ENCODE data around the gene ACSS1.

Gene ACSS1

DNA sequence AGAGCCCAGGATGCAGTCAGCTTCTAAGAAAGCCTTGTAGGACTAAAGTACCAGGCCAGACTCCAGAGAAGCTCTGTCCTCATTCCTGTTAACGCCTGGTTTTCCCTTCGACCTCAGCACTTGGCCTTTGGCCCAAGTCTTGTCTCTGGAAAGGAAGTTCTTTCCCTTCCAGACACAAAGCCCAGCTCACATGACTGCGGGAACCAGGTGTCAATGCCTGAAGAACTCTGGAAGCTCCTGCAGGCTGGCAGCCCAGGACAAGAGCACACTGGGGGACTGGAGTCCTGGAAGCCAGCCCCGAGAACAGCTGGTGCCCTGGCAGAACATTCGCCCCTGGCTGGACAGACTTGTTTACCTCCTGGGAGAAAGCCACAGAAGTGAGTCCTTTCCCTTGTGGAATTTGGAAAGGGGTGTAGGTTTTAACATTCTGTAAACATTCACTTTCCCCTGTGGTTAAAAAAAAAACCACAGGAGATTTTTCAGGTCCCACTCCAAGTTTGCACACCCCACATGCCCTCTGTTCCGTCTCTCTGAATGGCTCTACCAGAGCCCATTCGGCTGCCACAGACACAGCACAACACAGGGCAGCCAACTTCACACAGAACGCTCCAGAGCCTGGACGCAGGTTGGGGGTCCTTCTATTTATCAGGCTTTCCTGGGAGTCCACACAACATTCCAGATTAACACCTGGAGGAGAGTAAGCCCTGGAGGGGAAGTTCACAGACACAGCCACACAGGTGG lies 18.1 kb downstream of the ACSS1 start:
- FAIRE-seq (no peak), DNase-seq (ENCODE audit: insufficient read length, low spot score) (no peak)

DNA sequence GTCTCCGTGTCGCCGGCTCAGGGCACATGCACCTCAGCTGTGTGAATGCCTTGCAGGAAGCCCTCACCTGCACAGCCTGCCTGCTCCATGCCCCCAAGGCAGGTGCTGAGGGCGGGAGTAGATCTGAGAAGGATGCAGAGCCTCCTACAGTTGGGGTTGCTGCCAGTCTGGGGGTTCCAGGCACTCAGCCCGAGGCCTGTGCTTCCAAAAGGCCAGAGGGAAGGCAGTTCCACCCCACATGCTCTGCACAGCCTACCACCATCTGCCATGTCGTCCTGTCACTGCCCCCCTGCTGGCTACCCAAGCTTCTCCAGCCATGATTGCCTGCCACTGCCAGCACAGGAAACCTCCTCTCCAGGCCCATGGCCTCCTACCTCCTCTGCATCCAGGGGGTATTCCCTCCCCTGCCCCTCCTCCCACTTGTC lies 19.3 kb downstream of the ACSS1 start:
- no peak for FAIRE-seq

More for the DNA sequence above, 18.1 kb downstream of the ACSS1 start:
- TF ChIP-seq, protein P1, sequence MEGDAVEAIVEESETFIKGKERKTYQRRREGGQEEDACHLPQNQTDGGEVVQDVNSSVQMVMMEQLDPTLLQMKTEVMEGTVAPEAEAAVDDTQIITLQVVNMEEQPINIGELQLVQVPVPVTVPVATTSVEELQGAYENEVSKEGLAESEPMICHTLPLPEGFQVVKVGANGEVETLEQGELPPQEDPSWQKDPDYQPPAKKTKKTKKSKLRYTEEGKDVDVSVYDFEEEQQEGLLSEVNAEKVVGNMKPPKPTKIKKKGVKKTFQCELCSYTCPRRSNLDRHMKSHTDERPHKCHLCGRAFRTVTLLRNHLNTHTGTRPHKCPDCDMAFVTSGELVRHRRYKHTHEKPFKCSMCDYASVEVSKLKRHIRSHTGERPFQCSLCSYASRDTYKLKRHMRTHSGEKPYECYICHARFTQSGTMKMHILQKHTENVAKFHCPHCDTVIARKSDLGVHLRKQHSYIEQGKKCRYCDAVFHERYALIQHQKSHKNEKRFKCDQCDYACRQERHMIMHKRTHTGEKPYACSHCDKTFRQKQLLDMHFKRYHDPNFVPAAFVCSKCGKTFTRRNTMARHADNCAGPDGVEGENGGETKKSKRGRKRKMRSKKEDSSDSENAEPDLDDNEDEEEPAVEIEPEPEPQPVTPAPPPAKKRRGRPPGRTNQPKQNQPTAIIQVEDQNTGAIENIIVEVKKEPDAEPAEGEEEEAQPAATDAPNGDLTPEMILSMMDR (IDR thresholded peaks at IDR 0.05; ENCODE audit: insufficient read depth, missing control alignments) = no peak

DNA sequence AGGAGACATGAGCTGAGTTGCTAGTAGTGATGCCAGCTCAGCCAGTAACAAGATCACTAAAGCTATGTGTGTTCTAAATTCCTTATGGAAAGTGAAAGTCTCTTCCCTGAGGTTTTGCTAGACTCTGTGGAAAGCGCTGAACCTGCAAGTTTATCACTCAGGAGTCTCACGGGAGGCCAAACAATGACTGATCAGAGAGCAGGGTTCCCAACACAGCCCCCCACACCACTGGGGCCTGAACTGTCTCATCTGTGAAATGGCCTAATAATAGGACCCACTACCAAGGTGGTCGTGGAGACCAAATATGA lies 19.9 kb downstream of the ACSS1 start:
- DNase-seq (ENCODE audit: insufficient read length, low spot score) (no peak), FAIRE-seq (no peak)
- TF ChIP-seq, protein P1 (IDR thresholded peaks at IDR 0.05; ENCODE audit: insufficient read depth, missing control alignments) = no peak

More for the DNA sequence above, 19.3 kb downstream of the ACSS1 start:
- TF ChIP-seq, protein P1 (IDR thresholded peaks at IDR 0.05; ENCODE audit: insufficient read depth, missing control alignments) = no peak
- no peak for DNase-seq (ENCODE audit: insufficient read length, low spot score)

DNA sequence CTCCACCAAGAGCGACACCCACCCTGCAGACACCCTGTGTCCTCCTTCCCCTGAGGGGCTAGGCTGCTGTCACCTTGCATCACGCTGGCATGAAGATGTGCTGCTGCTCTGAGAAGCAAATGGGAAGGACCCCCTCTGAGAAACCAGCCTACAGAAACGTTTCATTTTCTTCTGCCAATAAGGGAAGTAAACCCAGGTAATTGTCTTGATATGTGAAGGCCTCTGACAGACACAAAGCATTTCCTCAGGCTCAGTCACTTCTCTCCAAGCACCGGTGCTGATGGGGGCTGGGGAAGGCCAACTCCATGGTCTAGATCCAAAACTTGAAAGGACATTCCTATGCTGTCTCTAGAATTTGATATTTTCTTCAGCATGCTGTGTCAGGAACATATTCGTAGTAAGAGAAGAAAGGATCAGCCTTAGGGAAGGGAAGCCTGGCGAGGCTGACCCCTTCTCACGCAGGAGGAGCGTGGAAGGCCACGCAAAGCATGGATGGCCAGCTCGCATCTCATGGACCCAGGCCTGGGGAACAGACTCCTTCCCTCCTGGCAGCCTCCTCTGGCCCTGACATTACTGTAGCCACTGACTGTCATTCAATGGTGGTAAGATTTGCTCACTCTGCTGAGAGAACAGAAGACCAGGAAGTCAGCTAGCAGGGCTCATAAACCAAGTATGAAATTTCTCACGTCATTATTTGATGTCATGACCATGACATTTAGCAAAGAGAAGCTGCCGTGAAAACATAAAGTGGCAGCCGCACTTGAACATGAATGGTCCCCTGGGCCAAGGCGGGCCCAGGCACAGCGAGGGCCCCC lies 20.4 kb downstream of the ACSS1 start:
- FAIRE-seq (no peak), DNase-seq (ENCODE audit: insufficient read length, low spot score) (no peak)
- TF ChIP-seq, protein P1 (IDR thresholded peaks at IDR 0.05; ENCODE audit: insufficient read depth, missing control alignments) = no peak

DNA sequence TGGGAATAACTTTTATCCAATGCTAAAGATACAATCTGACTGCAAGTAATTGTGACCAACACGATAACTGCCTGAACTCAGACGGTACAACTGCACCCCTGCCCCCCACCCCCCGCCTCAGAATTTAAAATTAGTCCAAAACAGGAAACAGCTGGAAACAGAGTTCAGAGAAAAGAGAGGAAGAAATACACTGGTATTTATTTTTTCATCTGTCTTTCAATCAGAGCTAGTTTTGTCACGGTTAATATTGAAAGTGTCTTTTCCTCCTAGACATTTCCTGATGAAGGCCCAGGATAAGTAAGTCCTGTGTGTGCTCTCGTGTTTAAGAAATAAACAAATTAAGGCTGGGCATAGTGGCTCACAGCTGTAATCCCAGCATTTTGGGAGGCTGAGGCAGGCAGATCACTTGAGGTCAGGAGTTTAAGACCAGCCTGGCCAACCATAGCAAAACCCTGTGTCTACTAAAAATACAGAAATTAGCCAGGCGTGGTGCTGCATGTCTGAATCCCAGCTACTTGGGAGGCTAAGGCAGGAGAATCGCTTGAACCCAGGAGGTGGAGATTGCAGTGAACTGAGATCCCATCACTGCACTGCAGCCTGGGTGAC lies 21.5 kb downstream of the ACSS1 start:
- DNase-seq (ENCODE audit: insufficient read length, low spot score) (no peak), FAIRE-seq (no peak)
- TF ChIP-seq, protein P1 (IDR thresholded peaks at IDR 0.05; ENCODE audit: insufficient read depth, missing control alignments) = no peak

DNA sequence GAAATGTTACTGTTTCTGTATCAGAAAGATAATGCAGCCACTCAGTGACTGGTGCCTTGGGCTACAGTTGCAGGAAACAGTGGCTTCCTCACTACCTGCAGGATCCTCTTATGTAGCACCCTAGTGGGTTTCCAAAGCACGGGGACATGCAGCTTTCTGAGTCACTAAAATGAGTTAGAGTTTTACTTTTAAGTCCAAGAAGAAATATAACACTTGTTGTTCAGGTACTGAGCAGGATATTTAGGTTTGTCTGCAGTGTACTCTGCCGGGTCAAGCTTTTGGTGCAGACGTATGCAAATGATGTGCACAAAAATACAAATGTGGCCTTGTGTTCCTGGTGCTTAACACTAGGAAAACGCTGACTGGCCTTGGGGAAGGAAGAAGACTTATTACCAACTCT lies 22.0 kb downstream of the ACSS1 start:
- TF ChIP-seq, protein P1 (IDR thresholded peaks at IDR 0.05; ENCODE audit: insufficient read depth, missing control alignments) = no peak
- no peak for FAIRE-seq
- no peak for DNase-seq (ENCODE audit: insufficient read length, low spot score)

Measured in D721Med (cell line).